Thyroid gland (tissue), 4 donors: Measurements from ENCODE around the gene F9. TPM values are rescaled to one million over a fixed set of nuclear protein-coding genes. Genes with fewer than 3 reads are reported as not detected.

Source experiments
- DNase-seq, 2 donors: peaks; one replicate each; pipeline ENCODE4 v3.0.0-alpha.2; 2019
- H3K27ac ChIP-seq, 3 donors: fragments of 200-600 bp; sonication (generic); 1 replicate in 2 of 3; 2 replicates in 1 of 3; pipeline ENCODE4 v1.5.1; 2016 to 2019; ENCODE audit warnings: mild to moderate bottlenecking in 1 of 3, moderate library complexity in 1 of 3
- H3K27me3 ChIP-seq: fragments of 200-600 bp; sonication (generic); one replicate; pipeline ENCODE4 v1.5.1; 2019
- H3K36me3 ChIP-seq, 2 donors: fragments of 200-600 bp; sonication (generic); one replicate each; pipeline ENCODE4 v1.5.1; 2016 to 2019
- H3K4me1 ChIP-seq, 2 donors: fragments of 200-600 bp; sonication (generic); one replicate each; pipeline ENCODE4 v1.5.1; 2017 to 2019
- H3K4me3 ChIP-seq, 3 donors: fragments of 200-600 bp; sonication (generic); replicated peaks in 1 of 3; 1 replicate in 2 of 3; 2 replicates in 1 of 3; pipeline ENCODE4 v1.5.1; 2016; ENCODE audit warnings: mild to moderate bottlenecking in 1 of 3
- H3K9me3 ChIP-seq: fragments of 200-600 bp; sonication (generic); one replicate; pipeline ENCODE4 v1.5.1; 2017
- CTCF ChIP-seq, 6 experiments: fragments of 200-600 bp in 3 of 6; fragments of 450-650 bp in 3 of 6; sonication (generic) in 3 of 6; IDR thresholded peaks; one replicate each; pipeline ENCODE4 v1.5.1; 2016 to 2019; ENCODE audit warnings: antibody characterized with exemption in 6 of 6, mild to moderate bottlenecking in 2 of 6, inconsistent platforms in 1 of 6, moderate library complexity in 1 of 6
- POLR2A ChIP-seq, 2 donors: fragments of 450-650 bp; IDR thresholded peaks; one replicate each; pipeline ENCODE4 v1.6.1; 2017; ENCODE audit warnings: antibody characterized with exemption in 2 of 2, mild to moderate bottlenecking in 2 of 2, moderate library complexity in 1 of 2
- WGBS, 2 donors: methylation state at CpG; one replicate each; pipeline ENCODE4 v1.1.5; 2017; 5-methylcytosine and 5-hydroxymethylcytosine counted together
- intact Hi-C: fragments of 100-400 bp; cut with DNase I; formaldehyde crosslinking; loops from one replicate; pipeline ENCODE4 v1.15.1; 2023
- total RNA-seq, 4 donors: library from RNA; depleted of rRNA; stranded (reverse); fragments of >200 nt; gene quantifications; one replicate each; pipeline ENCODE4 v1.2.3, GENCODE V29; 2016

The F9 gene
- total RNA-seq, 4 donors from 2014 or later, result not detected

DNA sequence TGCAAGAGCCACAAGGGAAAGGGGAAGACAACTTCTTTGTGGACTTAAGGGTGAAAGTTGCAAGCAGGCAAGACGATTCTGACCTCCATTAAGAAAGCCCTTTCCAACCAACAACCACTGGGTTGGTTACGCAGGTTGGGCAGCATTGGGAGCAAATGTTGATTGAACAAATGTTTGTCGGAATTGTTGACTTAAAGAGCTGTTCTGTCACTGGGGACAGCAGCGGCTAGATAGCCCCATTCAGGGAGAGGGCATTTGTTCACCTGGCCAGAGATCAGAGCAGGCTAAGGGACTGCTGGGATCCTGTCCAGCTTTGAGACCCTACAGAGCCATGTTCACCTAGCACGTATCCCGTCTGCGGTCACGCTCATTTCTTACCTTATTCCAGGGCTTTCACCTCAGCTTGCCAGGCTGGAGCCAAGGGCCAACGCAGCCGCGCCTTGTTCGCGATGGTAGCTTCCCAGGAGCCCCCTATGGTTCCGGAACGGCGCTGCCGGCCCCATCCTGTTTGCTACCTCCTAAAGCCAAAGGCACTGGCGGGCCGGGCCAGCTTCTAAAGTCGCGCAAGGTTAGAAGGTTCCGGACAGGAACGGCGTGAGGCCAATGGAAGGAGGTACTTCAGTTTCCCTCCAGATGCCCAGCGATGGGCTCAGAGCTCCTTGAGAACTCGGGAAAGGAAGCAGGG lies 24.6 kb downstream of the F9 start:
- no peaks in the 10 kb centered on the region for H3K9me3 ChIP-seq
- no peaks in the 10 kb centered on the region for H3K36me3 ChIP-seq
- intact Hi-C loops, result no loop called here
- DNase-seq, result no peak
- no peak overlapping the region for H3K4me3 ChIP-seq
- H3K27me3 ChIP-seq, result no peaks in the 10 kb centered on the region
- no peaks in the 10 kb centered on the region for H3K4me1 ChIP-seq
- WGBS, 2 donors, result 72 to 83% methylated on average over 12 to 24 of the region's 26 CpGs
- TF ChIP-seq CTCF (IDR thresholded peaks at IDR 0.05), result no peak
- TF ChIP-seq POLR2A (IDR thresholded peaks at IDR 0.05), result no peak
- no peak overlapping the region for H3K27ac ChIP-seq

- H3K27ac ChIP-seq, result no peak overlapping the region
- H3K36me3 ChIP-seq, result no peaks in the 10 kb centered on the region
- no peak overlapping the region for H3K4me3 ChIP-seq
- H3K27me3 ChIP-seq, result no peaks in the 10 kb centered on the region
- H3K9me3 ChIP-seq, result no peaks in the 10 kb centered on the region
- DNase-seq, result peak; percentile 12 to 26
- no peak for TF ChIP-seq POLR2A (IDR thresholded peaks at IDR 0.05)
- TF ChIP-seq CTCF (IDR thresholded peaks at IDR 0.05), result peak in 4 of 6 experiments; percentile 38 to 59 (median 52)
- WGBS, 2 donors, result 29 to 30% methylated on average over 9 of the region's 9 CpGs
- H3K4me1 ChIP-seq, result no peaks in the 10 kb centered on the region
- intact Hi-C loops, result no loop called here
Measured at GRCh38 chrX:139559383-139560042, 29.0 kb downstream of the F9 start.

- TF ChIP-seq POLR2A (IDR thresholded peaks at IDR 0.05) (no peak), CTCF (IDR thresholded peaks at IDR 0.05) (no peak)
- Histone ChIP-seq H3K4me1 (no peaks in the 10 kb centered on the region), H3K9me3 (no peaks in the 10 kb centered on the region), H3K27ac (no peak overlapping the region), H3K27me3 (no peaks in the 10 kb centered on the region), H3K36me3 (no peaks in the 10 kb centered on the region), H3K4me3 (no peak overlapping the region)
- intact Hi-C loops, result no loop called here
- no peak for DNase-seq
Measured at GRCh38 chrX:139560221-139560620, 29.7 kb downstream of the F9 start.

GRCh38 chrX:139563251-139563650 lies 32.7 kb downstream of the F9 start:
- 88 to 89% methylated on average over 5 of the region's 5 CpGs for WGBS, 2 donors
- H3K27me3 ChIP-seq, result no peaks in the 10 kb centered on the region
- no peaks in the 10 kb centered on the region for H3K9me3 ChIP-seq
- DNase-seq, result no peak
- no peaks in the 10 kb centered on the region for H3K36me3 ChIP-seq
- H3K4me1 ChIP-seq, result no peaks in the 10 kb centered on the region
- intact Hi-C loops, result no loop called here
- H3K27ac ChIP-seq, result no peak overlapping the region
- H3K4me3 ChIP-seq, result no peak overlapping the region
- TF ChIP-seq CTCF (IDR thresholded peaks at IDR 0.05) (no peak), POLR2A (IDR thresholded peaks at IDR 0.05) (no peak)

DNA sequence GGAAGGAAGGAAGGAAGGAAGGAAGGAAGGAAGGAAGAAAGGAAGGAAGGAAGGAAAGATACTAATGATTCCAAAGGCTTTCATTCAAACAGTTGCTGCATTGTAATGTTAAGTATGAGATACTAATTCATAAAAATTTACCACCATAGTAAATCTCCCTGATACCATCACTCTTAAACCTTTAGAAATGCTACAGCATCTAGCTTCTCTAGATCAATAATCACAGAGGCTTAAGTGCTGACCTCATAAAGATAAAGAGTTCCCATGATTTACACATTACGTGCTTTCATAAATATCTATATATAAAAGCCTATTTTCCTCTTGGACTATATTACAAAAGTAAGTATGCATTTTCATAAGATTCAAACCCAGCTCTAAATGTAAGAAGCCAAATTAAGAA lies 36.4 kb downstream of the F9 start:
- H3K4me3 ChIP-seq, result no peak overlapping the region
- H3K27me3 ChIP-seq, result peaks cover under 1% of the 10 kb centered on the region
- intact Hi-C loops, result no loop called here
- no peak for DNase-seq
- H3K27ac ChIP-seq, result no peak overlapping the region
- H3K9me3 ChIP-seq, result no peaks in the 10 kb centered on the region
- WGBS, 2 donors, result 88 to 92% methylated on average over 1 of the region's 1 CpG
- H3K36me3 ChIP-seq, result no peaks in the 10 kb centered on the region
- H3K4me1 ChIP-seq, result no peaks in the 10 kb centered on the region
- TF ChIP-seq CTCF (IDR thresholded peaks at IDR 0.05) (no peak), POLR2A (IDR thresholded peaks at IDR 0.05) (no peak)
